Right hindlimb (tissue), 1 donor: ENCODE measurements around the gene HAT1.
A peak's percentile ranks its signal among the peaks of the same experiment; 100 is the strongest.
"Not testable (repeated sequence)": the region's sequence is repeated elsewhere in the genome, so short reads cannot be mapped to it uniquely, and the experiment has no call there.

Source experiments
- DNase-seq: peaks from one replicate; pipeline ENCODE4 v3.0.0-alpha.2; 2018

The HAT1 gene

GRCh38 chr2:171979103-171979502, 56.8 kb downstream of the HAT1 start:
- no peak for DNase-seq

GRCh38 chr2:171983924-171984323, 61.7 kb downstream of the HAT1 start:
- DNase-seq: not testable (repeated sequence)

DNA sequence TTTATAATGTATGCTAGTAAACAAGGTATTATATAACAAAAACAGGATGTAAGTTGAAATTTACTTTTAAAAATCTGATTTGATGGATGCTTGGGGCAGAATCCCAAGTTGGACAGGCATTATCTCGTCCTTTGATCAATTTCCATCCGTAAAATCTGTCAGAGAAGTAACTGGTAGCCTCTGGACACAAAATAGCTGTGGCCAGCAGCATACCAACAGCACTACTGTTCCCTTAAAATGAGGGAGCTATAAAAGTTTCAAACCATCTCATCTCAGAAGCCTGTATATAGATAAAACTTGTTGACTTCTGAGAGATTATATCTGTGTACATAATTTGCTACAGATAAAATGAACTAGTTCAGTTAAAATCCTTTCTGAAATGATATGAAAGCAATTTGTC, 62.8 kb downstream of the HAT1 start:
- no peak for DNase-seq

DNA sequence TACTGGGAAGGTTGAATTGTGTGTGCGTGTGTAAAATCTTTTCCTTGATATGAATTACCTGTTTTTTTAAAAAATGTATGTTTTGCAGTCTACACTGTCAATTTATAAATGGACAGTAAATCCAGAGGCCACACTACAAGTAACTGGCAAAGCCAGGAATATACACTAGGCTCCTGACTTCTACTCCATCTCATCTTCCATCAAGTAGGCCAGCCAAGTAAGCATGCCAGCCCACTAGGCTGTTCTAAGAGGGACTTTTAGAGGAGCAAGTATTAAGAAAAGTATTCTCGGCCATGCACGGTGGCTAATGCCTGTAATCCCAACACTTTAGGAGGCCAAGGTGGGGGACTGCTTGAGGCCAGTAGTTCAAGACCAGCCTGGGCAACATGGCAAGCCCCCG, 64.5 kb downstream of the HAT1 start:
- no peak for DNase-seq

DNA sequence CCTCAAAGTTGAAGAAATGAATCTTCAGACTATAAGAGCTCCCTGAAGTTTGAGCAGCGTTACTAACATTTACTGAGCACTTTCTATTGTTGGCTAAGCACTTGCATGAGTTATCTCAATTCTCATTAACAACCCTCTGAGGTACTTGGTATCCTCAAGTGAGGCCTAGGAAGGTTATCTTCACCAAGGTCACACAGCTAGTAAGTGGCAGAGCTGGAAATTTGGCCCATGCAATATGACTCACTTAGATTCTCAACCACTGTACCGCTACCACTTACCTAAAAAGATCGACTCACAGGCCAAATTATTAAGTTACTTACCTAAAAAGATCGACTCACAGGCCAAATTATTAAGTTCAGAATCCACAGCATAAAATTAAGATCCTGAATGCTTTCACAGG, 68.8 kb downstream of the HAT1 start:
- DNase-seq: no peak

DNA sequence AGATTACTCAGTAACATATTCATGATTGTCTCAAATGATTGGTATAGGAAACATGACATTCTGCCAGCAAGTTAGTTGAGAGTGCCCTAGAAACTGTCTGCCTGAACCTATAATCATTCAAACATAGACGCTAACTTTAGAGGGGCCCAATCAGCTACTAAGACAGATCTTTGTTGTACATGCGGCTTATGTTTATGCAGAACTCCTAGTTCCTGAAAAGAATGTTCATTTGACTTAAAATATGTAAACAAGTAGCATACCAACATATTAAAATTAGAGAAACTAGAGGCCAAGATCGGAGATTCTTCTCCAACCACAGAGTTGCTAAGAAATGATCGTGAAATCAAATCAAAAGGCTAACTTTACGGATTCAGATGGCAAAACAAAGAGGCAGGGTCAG, 73.3 kb downstream of the HAT1 start:
- no peak for DNase-seq

- DNase-seq: no peak
Measured at GRCh38 chr2:171996021-171996420, 73.8 kb downstream of the HAT1 start.

- not testable (repeated sequence) for DNase-seq
Measured at GRCh38 chr2:171997031-171997430, 74.8 kb downstream of the HAT1 start.

DNA sequence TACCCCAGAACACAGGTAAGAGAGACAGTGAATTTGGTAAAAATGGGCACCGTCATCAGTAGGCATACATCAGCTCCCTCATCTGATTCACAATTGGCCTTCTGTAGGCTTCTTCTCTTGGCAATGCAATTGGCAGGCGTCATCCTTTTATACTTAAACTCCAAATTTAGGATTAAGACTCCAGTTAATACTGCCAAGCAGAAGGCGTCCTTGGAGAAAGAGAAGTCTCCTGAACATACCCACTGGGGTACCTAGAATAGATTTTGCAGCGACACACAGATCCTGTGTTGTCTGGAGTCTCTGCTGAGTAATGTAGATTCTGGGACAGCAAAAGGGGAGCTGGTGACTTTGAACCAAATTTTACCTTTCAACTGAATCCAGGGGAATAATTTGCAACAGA, 76.9 kb downstream of the HAT1 start:
- no peak for DNase-seq

GRCh38 chr2:171999604-172000469, 77.6 kb downstream of the HAT1 start, which contains the start of gene METAP1D:
Gene METAP1D, plus strand, starts transcription at chr2:171999953. Its CDS starts 17 bp downstream, at chr2:171999970.
- peak; percentile 94 for DNase-seq

- no peak for DNase-seq
Measured at GRCh38 chr2:172000696-172001361, 78.6 kb downstream of the HAT1 start.

DNA sequence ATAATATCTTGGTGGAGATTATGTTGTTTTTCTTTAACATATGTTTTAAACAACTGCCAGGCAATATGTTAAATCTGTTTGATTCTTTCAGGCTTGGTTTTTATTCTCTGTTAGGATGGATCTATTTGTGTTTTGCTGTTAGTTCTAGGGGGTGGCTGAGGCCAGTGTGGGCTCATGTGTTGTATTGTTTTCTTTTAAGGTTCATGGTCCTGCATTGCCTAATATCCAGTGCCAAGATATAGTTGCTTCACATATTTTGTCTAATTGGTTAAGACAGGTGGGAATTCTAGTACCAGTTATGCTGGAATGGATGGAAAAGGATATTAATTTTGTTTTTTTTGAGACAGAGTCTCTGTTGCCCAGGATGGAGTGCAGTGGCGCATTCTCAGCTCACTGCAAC, 85.1 kb downstream of the HAT1 start:
- DNase-seq: no peak

DNA sequence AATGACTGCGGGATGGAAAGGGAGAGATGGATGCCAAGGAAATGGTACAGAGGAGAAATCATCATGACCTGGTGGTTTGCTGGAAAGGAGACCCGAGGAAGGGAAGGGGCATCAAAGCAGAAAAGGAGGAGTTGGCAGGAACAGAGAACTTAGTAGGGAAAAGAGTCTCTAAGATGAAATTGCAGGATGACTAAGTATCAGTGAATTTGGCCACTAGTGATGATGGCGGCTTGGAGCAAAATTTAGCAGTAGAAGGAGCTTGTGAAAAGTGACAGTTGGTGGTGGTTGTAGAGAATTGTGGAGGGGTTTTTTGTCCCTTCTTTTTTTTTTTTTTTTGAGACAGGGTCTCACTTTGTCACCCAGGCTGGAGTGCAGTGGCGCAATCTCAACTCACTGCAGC, 87.6 kb downstream of the HAT1 start:
- DNase-seq: no peak

DNA sequence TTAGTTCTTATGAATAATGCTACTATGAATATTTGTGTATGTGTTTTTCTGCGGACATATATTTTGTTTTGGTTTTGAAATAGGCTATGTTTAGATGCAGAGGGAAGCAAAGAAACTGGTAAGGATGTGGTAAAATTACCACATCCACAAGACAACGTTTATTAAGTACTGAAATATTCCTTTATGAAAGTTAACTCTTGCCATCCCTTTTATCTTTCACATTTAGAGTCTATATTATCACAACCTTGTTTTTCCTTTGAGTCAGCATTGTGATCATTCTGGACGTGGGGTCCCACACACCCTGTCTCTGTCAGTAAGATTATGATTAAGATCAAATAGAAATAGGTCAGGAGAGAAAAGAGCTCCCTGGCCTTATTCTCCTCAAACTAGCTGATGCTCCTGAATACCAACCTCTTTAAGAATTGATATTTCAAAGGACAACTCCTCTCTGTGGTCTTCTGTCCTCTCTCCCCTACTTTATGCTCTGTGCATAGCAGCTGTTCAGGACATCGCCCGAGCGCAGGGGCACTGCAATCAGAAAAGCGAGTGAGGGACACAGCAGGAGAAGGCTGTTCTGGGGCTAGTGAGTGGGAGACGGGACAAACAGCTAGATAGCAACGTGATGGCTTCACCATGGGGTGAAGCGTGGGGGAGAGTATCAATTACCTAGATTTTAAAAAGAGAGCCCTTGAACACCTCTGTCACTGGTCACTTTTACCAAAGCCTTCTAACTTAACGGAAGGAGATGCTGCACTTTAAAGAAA, 89.7 kb downstream of the HAT1 start:
- no peak for DNase-seq

DNA sequence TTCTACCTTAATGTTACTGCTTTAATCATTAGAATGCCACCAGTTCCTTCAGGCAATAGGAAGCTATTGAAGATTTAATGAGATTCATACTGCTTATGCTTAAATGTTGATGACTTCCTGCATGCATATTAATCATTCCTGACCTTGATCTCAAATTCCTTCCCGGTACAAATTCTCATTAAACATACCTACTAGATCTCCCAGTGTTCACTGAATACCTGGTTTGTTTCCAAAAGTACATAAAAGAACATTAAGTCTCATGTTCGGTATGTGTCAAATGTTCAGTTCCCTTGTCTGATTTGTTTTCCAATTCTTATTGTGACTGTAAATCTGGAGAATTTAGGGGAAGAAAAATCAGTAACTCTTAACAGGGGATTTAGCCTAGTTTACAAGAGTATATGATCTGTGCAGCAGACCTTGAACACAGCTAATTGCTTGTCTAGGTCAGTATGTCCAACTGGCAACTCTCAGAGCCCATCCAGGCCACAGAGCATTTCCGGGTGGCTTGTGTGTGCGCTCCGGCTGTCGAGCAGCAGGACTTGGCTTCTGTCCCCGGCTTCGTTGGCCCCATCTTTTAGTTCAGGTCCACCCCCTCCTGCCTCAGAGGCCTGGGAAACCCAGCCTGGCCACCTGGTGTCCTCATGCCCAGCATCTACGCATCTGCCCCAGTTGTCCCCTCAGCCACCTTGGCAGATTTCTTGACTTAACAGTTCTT, 90.6 kb downstream of the HAT1 start:
- DNase-seq: peak; percentile 27

DNA sequence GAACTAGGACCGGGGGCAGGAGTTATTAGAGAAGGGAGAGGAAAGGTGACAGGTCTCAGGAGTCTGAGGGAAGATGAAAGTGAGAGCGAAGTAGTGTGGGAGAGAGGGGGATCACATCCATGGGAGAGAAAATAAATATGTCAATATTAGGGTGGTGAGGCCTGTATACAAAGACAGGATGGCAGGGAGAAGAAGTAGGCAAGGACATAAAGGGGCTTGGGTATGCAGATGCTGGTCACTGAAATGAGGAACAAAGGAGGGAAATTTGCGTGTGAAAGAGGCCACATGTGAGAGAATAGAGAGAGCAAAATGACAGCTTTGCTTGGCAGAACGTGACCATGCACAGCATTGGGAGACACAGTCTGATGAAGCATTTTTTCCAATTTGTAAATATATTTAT, 91.1 kb downstream of the HAT1 start:
- DNase-seq: no peak

GRCh38 chr2:172021074-172021931, 99.0 kb downstream of the HAT1 start:
- no peak for DNase-seq

DNA sequence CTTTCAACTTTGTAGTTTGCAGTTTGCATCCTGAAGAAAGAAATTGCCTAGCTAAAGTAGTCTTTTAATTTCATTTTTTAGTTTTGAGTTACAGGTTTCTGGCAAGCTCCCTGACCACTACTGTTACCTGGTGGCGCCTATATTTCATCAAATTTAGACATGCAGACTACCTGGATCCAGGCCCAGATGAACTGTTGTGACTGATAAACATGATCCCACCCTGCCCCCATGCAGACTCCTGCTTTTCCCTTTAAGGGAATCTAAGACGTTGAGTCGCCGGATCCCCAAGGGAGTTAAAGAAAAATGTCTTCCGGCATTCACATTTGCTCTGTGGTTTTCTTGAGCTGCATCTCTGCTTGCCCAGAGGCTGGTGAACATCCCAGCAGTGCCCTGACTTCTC, 99.7 kb downstream of the HAT1 start:
- no peak for DNase-seq

- DNase-seq: no peak
Measured at GRCh38 chr2:172031536-172031935, 109.3 kb downstream of the HAT1 start.
